GM23248 (cell line): Measurements from ENCODE around the gene MICU1.

Experiments
- EZH2 ChIP-seq: fragments of 200-600 bp; sonication (generic); IDR thresholded peaks from 2 replicates; pipeline ENCODE4 v1.6.1; 2018; ENCODE audit warnings: antibody characterized with exemption, mild to moderate bottlenecking; ENCODE audit not compliant: insufficient read depth, poor library complexity, severe bottlenecking
- EZH2phosphoT487 ChIP-seq: fragments of 200-600 bp; sonication (generic); IDR thresholded peaks from 2 replicates; pipeline ENCODE4 v1.6.1; 2018; ENCODE audit warnings: antibody characterized with exemption, moderate library complexity, mild to moderate bottlenecking, low read depth; ENCODE audit not compliant: insufficient read depth

DNA sequence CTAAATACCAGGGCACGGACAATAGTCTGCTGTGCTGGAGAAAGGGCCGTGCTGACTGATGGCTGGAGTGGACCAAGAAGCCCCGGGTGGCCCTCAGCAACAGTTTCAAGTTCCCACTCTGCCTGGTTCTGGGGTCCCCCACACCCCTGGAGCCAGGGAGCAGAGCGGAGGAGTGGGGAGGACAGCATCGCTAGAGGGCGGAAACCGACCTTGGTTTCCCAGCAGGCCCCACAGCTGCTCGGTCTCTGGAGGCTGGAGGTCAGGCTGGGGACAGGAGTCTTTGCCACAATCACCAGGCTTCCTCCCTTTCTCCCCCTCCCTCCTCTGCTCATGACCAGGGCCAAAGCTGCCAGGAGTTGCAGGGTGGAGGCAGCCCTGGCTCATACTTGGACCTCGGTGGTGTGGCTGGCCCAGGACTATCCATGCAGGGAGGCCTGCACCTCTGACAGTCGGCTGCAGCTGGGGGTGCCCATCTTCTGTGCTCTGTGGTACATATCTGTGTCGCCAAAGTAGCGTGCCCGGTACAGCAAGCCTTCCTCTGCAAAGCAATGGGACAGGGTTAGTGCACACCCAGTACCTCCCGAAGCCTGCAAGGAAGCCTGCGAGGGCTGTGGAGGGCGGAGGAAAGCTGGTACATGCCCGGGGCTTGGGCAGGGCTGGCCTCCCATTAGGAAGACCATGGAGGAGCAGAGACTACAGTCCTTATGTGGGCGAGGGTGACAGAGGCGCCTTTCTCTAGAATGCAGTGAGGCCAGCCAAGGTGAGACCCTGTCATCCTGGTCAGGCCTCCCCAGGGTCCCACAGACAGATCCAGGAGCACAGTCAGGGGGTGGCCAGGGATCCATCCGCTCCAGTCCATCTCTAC is 290.3 kb downstream of the MICU1 start:
- TF ChIP-seq EZH2 (no peak), EZH2phosphoT487 (no peak)
